C4-2B (cell line): ENCODE data around the gene PLA2G4E.

ENCODE experiments used
- ZFX ChIP-seq: fragments of 450-650 bp; IDR thresholded peaks from 2 replicates; pipeline ENCODE4 v1.6.1; 2017
- TF ChIP-seq, protein P1 (sequence below): fragments of 450-650 bp; conservative IDR thresholded peaks from 2 replicates; pipeline ENCODE4 v1.5.1; 2017; ENCODE audit warnings: mild to moderate bottlenecking

DNA sequence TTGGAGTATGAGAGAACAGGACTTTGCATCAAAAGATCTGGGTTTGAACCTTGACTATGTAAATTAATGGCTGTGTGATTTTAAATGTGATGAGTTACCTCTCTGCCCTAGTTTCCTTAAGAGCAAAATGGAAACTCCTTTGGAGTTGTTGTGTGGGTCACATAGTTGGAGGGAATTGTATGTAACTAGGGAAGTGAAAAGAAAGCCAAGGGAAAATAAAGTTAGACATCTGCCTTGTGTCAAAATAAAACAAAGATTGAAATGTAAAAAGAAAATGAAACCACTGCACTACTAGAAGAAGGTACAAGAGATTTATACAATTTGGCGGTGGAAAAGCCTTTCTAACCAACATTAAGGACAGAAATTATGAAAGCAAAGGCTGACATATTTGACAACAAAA, 46.8 kb downstream of the PLA2G4E start:
- TF ChIP-seq, protein P1, sequence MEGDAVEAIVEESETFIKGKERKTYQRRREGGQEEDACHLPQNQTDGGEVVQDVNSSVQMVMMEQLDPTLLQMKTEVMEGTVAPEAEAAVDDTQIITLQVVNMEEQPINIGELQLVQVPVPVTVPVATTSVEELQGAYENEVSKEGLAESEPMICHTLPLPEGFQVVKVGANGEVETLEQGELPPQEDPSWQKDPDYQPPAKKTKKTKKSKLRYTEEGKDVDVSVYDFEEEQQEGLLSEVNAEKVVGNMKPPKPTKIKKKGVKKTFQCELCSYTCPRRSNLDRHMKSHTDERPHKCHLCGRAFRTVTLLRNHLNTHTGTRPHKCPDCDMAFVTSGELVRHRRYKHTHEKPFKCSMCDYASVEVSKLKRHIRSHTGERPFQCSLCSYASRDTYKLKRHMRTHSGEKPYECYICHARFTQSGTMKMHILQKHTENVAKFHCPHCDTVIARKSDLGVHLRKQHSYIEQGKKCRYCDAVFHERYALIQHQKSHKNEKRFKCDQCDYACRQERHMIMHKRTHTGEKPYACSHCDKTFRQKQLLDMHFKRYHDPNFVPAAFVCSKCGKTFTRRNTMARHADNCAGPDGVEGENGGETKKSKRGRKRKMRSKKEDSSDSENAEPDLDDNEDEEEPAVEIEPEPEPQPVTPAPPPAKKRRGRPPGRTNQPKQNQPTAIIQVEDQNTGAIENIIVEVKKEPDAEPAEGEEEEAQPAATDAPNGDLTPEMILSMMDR: no peak
- TF ChIP-seq ZFX: no peak
